H9 (cell line): ENCODE results near the gene TMEM135. TPM values are rescaled to one million over a fixed set of nuclear protein-coding genes. Genes with fewer than 3 reads are reported as not detected.
A peak's percentile ranks its signal among the peaks of the same experiment; 100 is the strongest.

Experiments
- DNase-seq: peaks from one replicate; pipeline ENCODE4 v3.0.0-alpha.2; 2017
- H2AFZ ChIP-seq: one replicate; pipeline ENCODE4 v1.6.1; 2013; ENCODE audit warnings: mild to moderate bottlenecking, low read length, control low read depth, moderate library complexity
- H2AK5ac ChIP-seq: 2 replicates; pipeline ENCODE4 v1.6.1; 2013; ENCODE audit warnings: low read length, control low read depth, mixed read lengths; ENCODE audit not compliant: insufficient read length
- H2BK120ac ChIP-seq: one replicate; pipeline ENCODE4 v1.6.1; 2013; ENCODE audit warnings: low read depth, mild to moderate bottlenecking, low read length, control low read depth, inconsistent platforms; ENCODE audit not compliant: poor library complexity, severe bottlenecking
- H2BK12ac ChIP-seq: 2 replicates; pipeline ENCODE4 v1.6.1; 2013; ENCODE audit warnings: low read length, control low read depth, mixed read lengths, low read depth; ENCODE audit not compliant: insufficient read length
- H2BK15ac ChIP-seq: 2 replicates; pipeline ENCODE4 v1.6.1; 2013; ENCODE audit warnings: low read depth, low read length, control low read depth
- H2BK20ac ChIP-seq: one replicate; pipeline ENCODE4 v1.6.1; 2013; ENCODE audit warnings: low read depth, mild to moderate bottlenecking, low read length, control low read depth, inconsistent platforms; ENCODE audit not compliant: poor library complexity, severe bottlenecking
- H2BK5ac ChIP-seq: 2 replicates; pipeline ENCODE4 v1.6.1; 2013; ENCODE audit warnings: low read length, control low read depth, mixed read lengths; ENCODE audit not compliant: insufficient read length
- H3K14ac ChIP-seq: 2 replicates; pipeline ENCODE4 v1.6.1; 2013; ENCODE audit warnings: low read length, control low read depth; ENCODE audit not compliant: insufficient read depth
- H3K18ac ChIP-seq: 2 replicates; pipeline ENCODE4 v1.6.1; 2013; ENCODE audit warnings: low read depth, mild to moderate bottlenecking, mixed read lengths, low read length, control low read depth; ENCODE audit not compliant: insufficient read length
- H3K23ac ChIP-seq: 2 replicates; pipeline ENCODE4 v1.6.1; 2013; ENCODE audit warnings: low read length, control low read depth, mixed read lengths, low read depth; ENCODE audit not compliant: insufficient read length
- H3K23me2 ChIP-seq: 2 replicates; pipeline ENCODE4 v1.6.1; 2013; ENCODE audit warnings: low read depth, mild to moderate bottlenecking, mixed read lengths, low read length, control low read depth; ENCODE audit not compliant: insufficient read length, poor library complexity, severe bottlenecking
- H3K27ac ChIP-seq: 2 replicates; pipeline ENCODE4 v1.5.1; 2013; ENCODE audit warnings: low read length, control low read depth, mixed read lengths, low read depth; ENCODE audit not compliant: insufficient read length
- H3K27me3 ChIP-seq: 2 replicates; pipeline ENCODE4 v1.6.1; 2013; ENCODE audit warnings: low read length, control low read depth, inconsistent platforms; ENCODE audit not compliant: insufficient read depth
- H3K4ac ChIP-seq: 2 replicates; pipeline ENCODE4 v1.6.1; 2013; ENCODE audit warnings: low read depth, mild to moderate bottlenecking, control low read depth, inconsistent platforms, low read length, moderate library complexity
- H3K4me1 ChIP-seq: 2 replicates; pipeline ENCODE4 v1.6.1; 2013; ENCODE audit warnings: low read length, control low read depth, inconsistent platforms; ENCODE audit not compliant: insufficient read depth
- H3K4me2 ChIP-seq: 2 replicates; pipeline ENCODE4 v1.6.1; 2013; ENCODE audit warnings: low read length, control low read depth, mixed read lengths; ENCODE audit not compliant: insufficient read length, insufficient read depth
- H3K56ac ChIP-seq: 2 replicates; pipeline ENCODE4 v1.6.1; 2013; ENCODE audit warnings: low read depth, mild to moderate bottlenecking, mixed read lengths, low read length, control low read depth; ENCODE audit not compliant: insufficient read length
- H3K79me1 ChIP-seq: 2 replicates; pipeline ENCODE4 v1.6.1; 2013; ENCODE audit warnings: low read depth, mild to moderate bottlenecking, moderate library complexity, low read length, control low read depth, inconsistent platforms; ENCODE audit not compliant: insufficient read depth, poor library complexity, severe bottlenecking
- H3K79me2 ChIP-seq: 2 replicates; pipeline ENCODE4 v1.6.1; 2013; ENCODE audit warnings: low read length, control low read depth, inconsistent platforms; ENCODE audit not compliant: insufficient read depth
- H3K9ac ChIP-seq: 2 replicates; pipeline ENCODE4 v1.6.1; 2013; ENCODE audit warnings: low read length, control low read depth, mixed read lengths; ENCODE audit not compliant: insufficient read length; ENCODE audit errors: extremely low read depth
- H3K9me3 ChIP-seq: one replicate; pipeline ENCODE4 v1.6.1; 2013; ENCODE audit warnings: low read depth, low read length, inconsistent platforms; ENCODE audit not compliant: control insufficient read depth
- H3T11ph ChIP-seq: one replicate; pipeline ENCODE4 v1.6.1; 2013; ENCODE audit warnings: mild to moderate bottlenecking, low read length, control low read depth, inconsistent platforms
- H4K20me1 ChIP-seq: one replicate; pipeline ENCODE4 v1.6.1; 2013; ENCODE audit not compliant: control insufficient read depth, insufficient read length, insufficient read depth
- H4K5ac ChIP-seq: 2 replicates; pipeline ENCODE4 v1.6.1; 2013; ENCODE audit warnings: low read depth, mild to moderate bottlenecking, mixed read lengths, low read length, control low read depth; ENCODE audit not compliant: insufficient read length
- H4K8ac ChIP-seq: replicated peaks from 2 replicates; pipeline ENCODE4 v1.6.1; 2013; ENCODE audit warnings: low read length, control low read depth, mixed read lengths, low read depth; ENCODE audit not compliant: insufficient read length
- H4K91ac ChIP-seq: 2 replicates; pipeline ENCODE4 v1.6.1; 2013; ENCODE audit warnings: low read depth, mild to moderate bottlenecking, moderate library complexity, mixed read lengths, low read length, control low read depth; ENCODE audit not compliant: insufficient read length
- H3K27ac Mint-ChIP-seq, 3 experiments: 2 replicates in 2 of 3; 3 replicates in 1 of 3; pipeline ENCODE4 v1.8.0; 2020 to 2021; ENCODE audit warnings: mixed read lengths in 3 of 3, mild to moderate bottlenecking in 1 of 3, moderate library complexity in 1 of 3
- H3K27me3 Mint-ChIP-seq: 2 replicates; pipeline ENCODE4 v1.8.0; 2021; ENCODE audit warnings: low read depth, mild to moderate bottlenecking, moderate library complexity, mixed read lengths
- H3K36me3 Mint-ChIP-seq, 3 experiments: 2 replicates in 2 of 3; 3 replicates in 1 of 3; pipeline ENCODE4 v1.8.0; 2020 to 2021; ENCODE audit warnings: low read depth in 3 of 3, mixed read lengths in 3 of 3; ENCODE audit not compliant: insufficient read depth in 1 of 3
- H3K4me1 Mint-ChIP-seq, 2 experiments: 2 replicates each; pipeline ENCODE4 v1.8.0; 2020; ENCODE audit warnings: mixed read lengths in 2 of 2
- H3K4me3 Mint-ChIP-seq, 2 experiments: 2 replicates in 1 of 2; 3 replicates in 1 of 2; pipeline ENCODE4 v1.8.0; 2020 to 2021; ENCODE audit warnings: mild to moderate bottlenecking in 2 of 2, mixed read lengths in 2 of 2, moderate library complexity in 1 of 2
- H3K9me3 Mint-ChIP-seq, 2 experiments: 2 replicates in 1 of 2; 3 replicates in 1 of 2; pipeline ENCODE4 v1.8.0; 2020; ENCODE audit warnings: mild to moderate bottlenecking in 2 of 2, mixed read lengths in 2 of 2, moderate library complexity in 1 of 2
- CTCF ChIP-seq: fragments of 200-600 bp; sonication (generic); conservative IDR thresholded peaks from 3 replicates; pipeline ENCODE4 v1.8.0; 2021; ENCODE audit warnings: antibody characterized with exemption, mild to moderate bottlenecking
- WGBS: extraction: QIAGEN DNeasy Blood & Tissue Kit; methylation state at CpG from one replicate; pipeline ENCODE4 v1.1.7; 2013; ENCODE audit warnings: missing lambda C conversion rate, low lambda C conversion rate, mixed read lengths; ENCODE audit not compliant: insufficient read length; ENCODE audit errors: extremely low coverage; 5-methylcytosine and 5-hydroxymethylcytosine counted together
- total RNA-seq: library from RNA; stranded (reverse); gene quantifications from 2 replicates; pipeline ENCODE4 v1.2.1, GENCODE V29; 2021

Gene TMEM135
- total RNA-seq, 1 experiment from 2014 or later: 25.2 TPM

GRCh38 chr11:87223816-87224215 is 186.1 kb downstream of the TMEM135 start:
- Histone ChIP-seq H4K91ac (no peak overlapping the region), H3K23ac (no peak overlapping the region), H2BK5ac (no peak overlapping the region), H2BK15ac (no peak overlapping the region), H3K23me2 (no peaks in the 10 kb centered on the region), H3T11ph (no peak overlapping the region), H2BK12ac (no peak overlapping the region), H2AK5ac (no peak overlapping the region), H3K56ac (no peak overlapping the region), H2BK20ac (no peak overlapping the region), H3K4me2 (no peak overlapping the region), H2AFZ (no peak overlapping the region), H3K79me2 (no peaks in the 10 kb centered on the region), H4K8ac (no peak overlapping the region), H3K9ac (no peak overlapping the region), H3K79me1 (no peaks in the 10 kb centered on the region), H4K20me1 (no peaks in the 10 kb centered on the region), H3K14ac (no peak overlapping the region), H3K27ac (no peak overlapping the region), H3K27me3 (no peaks in the 10 kb centered on the region), H3K4ac (no peak overlapping the region), H3K9me3 (no peaks in the 10 kb centered on the region), H3K4me1 (no peaks in the 10 kb centered on the region), H2BK120ac (no peak overlapping the region), H3K18ac (no peak overlapping the region), H4K5ac (no peak overlapping the region)
- no peak for DNase-seq
- H3K4me1 Mint-ChIP-seq: peaks cover 6 to 7% of the 10 kb centered on the region in 2 experiments
- TF ChIP-seq CTCF: no peak
- H3K27me3 Mint-ChIP-seq: no peaks in the 10 kb centered on the region; the same call in 1 of the 2 replicates
- no peak overlapping the region for H3K4me3 Mint-ChIP-seq
- H3K27ac Mint-ChIP-seq: peak overlapping the region in 1 of 3 experiments; percentile 14; a peak in 2 of 7 replicates
- no peaks in the 10 kb centered on the region for H3K36me3 Mint-ChIP-seq
- WGBS: no CpG with 5 or more reads among the region's 2 CpGs
- no peaks in the 10 kb centered on the region for H3K9me3 Mint-ChIP-seq
